ENCODE measurements around the gene CARD10. TPM values are rescaled to one million over a fixed set of nuclear protein-coding genes. Genes with fewer than 3 reads are reported as not detected.

CARD10 gene
- total and polyA plus RNA-seq, 2 of the 13 experiments (the other 11 are each of a cell fraction or from before 2014, with no cell fraction given): 35.2 to 55.8 TPM

DNA sequence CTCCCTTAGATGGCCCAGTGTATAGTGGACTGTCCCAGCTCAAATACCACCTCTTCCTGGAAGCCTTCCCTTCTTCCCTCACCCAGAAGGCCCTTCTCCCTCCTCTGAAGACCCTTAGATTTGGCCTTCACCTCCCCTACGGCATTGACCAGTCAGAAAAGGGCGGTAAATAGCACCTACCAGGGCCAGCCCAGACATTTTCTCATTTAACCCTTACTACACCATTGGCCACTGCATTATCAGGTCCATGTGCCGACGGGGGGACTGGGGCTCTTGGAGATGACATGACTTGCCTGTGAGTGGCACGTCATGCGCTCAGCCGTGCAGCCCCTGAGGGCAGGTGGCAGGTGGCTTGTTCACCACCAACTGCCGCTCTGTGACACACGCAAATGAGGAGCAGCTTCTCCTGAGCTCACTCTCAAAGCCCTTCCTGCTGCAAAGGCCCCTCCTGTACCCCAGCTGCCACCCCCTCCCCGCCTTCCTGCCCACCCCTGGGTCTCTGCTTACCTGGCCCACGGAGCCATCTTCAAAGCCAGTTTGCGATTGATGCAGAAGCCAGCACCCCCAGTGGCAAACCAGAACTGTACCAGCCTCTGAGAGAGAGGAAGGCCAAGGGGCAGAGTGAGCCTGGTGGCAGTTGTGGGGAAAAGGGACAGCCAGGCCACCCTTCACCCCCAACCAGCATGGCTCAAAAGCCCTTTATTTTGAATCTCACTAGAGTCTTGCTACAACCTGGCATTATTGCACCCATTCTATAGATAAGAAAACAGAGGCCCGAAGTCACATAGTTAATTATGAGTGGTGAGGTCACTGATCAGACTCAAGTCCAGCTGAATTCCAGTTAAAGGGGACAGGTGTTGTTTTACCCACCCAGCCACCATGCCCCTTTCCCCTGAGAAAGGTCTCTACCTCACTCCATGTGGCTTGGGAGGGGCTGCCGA lies 42.6 kb downstream of the CARD10 start:
- Histone ChIP-seq H3K9me3 (ENCODE audit: low read length) (no peaks in the 10 kb centered on the region), H3K4me3 (replicated peaks in 1 of 3; ENCODE audit: insufficient read depth in 1 of 3, low read depth in 2 of 3, low read length in 3 of 3) (no peak overlapping the region), H3K27ac (ENCODE audit: extremely low read length, insufficient read depth, low read length) (no peak overlapping the region), H3K79me2 (ENCODE audit: insufficient read depth, low read length) (no peaks in the 10 kb centered on the region), H4K20me1 (ENCODE audit: insufficient read depth, low read length) (no peaks in the 10 kb centered on the region), H3K27me3 (ENCODE audit: control insufficient read depth in 1 of 2, insufficient read depth in 2 of 2, low read length in 2 of 2) (no peaks in the 10 kb centered on the region; a peak in 1 of 5 replicates), H3K9ac (ENCODE audit: insufficient read depth, low read depth, low read length) (no peak overlapping the region), H3K4me1 (ENCODE audit: insufficient read depth, low read length) (peaks cover 37% of the 10 kb centered on the region), H3K36me3 (replicated peaks in 1 of 2; ENCODE audit: control insufficient read depth in 1 of 2, insufficient read depth in 2 of 2, low read length in 2 of 2) (no peaks in the 10 kb centered on the region), H2AFZ (ENCODE audit: low read length) (no peak overlapping the region), H3K4me2 (ENCODE audit: low read depth, low read length) (no peak overlapping the region)
- POLR2A ChIA-PET: no interaction called here
- no peak for FAIRE-seq
- no peak for ATAC-seq
- no peak for DNase-seq (ENCODE audit: low spot score)
- 70% methylated on average over 14 of the region's 14 CpGs for WGBS (ENCODE audit: low lambda C conversion rate)
- in situ Hi-C loops (cut with HindIII; ENCODE audit: extremely low pct_ligation_motif_present, low pct_unique_long_range_greater_than_20kb): no loop called here
- CTCF ChIA-PET (ENCODE audit: low intra/inter-chr PET ratio, low total read pairs): no interaction called here
- intact Hi-C loops (cut with micrococcal nuclease; ENCODE audit: unreplicated experiment): loop anchor here (10.0 kb wide), 1 partner anchor 48 kb away; no protein-coding TSS in a partner anchor
- no TSS peak for BruUV-seq (replicated peaks)
- TF ChIP-seq CAMTA2 (CRISPR knock-in tag; IDR thresholded peaks at IDR 0.05; ENCODE audit: borderline replicate concordance) (no peak), ZNF652 (CRISPR knock-in tag; IDR thresholded peaks at IDR 0.05; ENCODE audit: borderline replicate concordance, low read depth) (peak; percentile 78), SOX6 (IDR thresholded peaks at IDR 0.05) (no peak), SOX6 (CRISPR knock-in tag; IDR thresholded peaks at IDR 0.05) (no peak), ZNF274 (CRISPR knock-in tag; IDR thresholded peaks at IDR 0.05) (no peak), ZNF646 (CRISPR knock-in tag; IDR thresholded peaks at IDR 0.05) (no peak), ZNF251 (CRISPR knock-in tag; IDR thresholded peaks at IDR 0.05) (no peak), MEIS1 (CRISPR knock-in tag; IDR thresholded peaks at IDR 0.05; ENCODE audit: borderline replicate concordance) (no peak), ZNF180 (CRISPR knock-in tag; IDR thresholded peaks at IDR 0.05; ENCODE audit: borderline replicate concordance, low read depth) (no peak), ZGPAT (CRISPR knock-in tag; IDR thresholded peaks at IDR 0.05) (no peak), ZKSCAN8 (CRISPR knock-in tag; IDR thresholded peaks at IDR 0.05; ENCODE audit: borderline replicate concordance) (no peak), ZNF629 (CRISPR knock-in tag; conservative IDR thresholded peaks at IDR 0.05) (peak; percentile 86), ZNF263 (CRISPR knock-in tag; IDR thresholded peaks at IDR 0.05) (no peak), STAT5B (CRISPR knock-in tag; IDR thresholded peaks at IDR 0.05) (no peak), RFXANK (CRISPR knock-in tag; IDR thresholded peaks at IDR 0.05) (no peak)
- TF ChIP-seq, protein P1, sequence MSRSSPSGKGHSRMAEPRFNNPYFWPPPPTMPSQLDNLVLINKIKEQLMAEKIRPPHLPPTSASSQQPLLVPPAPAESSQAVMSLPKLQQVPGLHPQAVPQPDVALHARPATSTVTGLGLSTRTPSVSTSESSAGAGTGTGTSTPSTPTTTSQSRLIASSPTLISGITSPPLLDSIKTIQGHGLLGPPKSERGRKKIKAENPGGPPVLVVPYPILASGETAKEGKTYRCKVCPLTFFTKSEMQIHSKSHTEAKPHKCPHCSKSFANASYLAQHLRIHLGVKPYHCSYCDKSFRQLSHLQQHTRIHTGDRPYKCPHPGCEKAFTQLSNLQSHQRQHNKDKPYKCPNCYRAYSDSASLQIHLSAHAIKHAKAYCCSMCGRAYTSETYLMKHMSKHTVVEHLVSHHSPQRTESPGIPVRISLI (CRISPR knock-in tag; IDR thresholded peaks at IDR 0.05; ENCODE audit: borderline replicate concordance): no peak

Measured in HepG2 (cell line).